ENCODE results near the gene CPLX4. TPM values are rescaled to one million over a fixed set of nuclear protein-coding genes. Genes with fewer than 3 reads are reported as not detected.

CPLX4 gene
- total and polyA plus RNA-seq, 2 of the 13 experiments (the other 11 are each of a cell fraction or from before 2014, with no cell fraction given), result not detected

DNA sequence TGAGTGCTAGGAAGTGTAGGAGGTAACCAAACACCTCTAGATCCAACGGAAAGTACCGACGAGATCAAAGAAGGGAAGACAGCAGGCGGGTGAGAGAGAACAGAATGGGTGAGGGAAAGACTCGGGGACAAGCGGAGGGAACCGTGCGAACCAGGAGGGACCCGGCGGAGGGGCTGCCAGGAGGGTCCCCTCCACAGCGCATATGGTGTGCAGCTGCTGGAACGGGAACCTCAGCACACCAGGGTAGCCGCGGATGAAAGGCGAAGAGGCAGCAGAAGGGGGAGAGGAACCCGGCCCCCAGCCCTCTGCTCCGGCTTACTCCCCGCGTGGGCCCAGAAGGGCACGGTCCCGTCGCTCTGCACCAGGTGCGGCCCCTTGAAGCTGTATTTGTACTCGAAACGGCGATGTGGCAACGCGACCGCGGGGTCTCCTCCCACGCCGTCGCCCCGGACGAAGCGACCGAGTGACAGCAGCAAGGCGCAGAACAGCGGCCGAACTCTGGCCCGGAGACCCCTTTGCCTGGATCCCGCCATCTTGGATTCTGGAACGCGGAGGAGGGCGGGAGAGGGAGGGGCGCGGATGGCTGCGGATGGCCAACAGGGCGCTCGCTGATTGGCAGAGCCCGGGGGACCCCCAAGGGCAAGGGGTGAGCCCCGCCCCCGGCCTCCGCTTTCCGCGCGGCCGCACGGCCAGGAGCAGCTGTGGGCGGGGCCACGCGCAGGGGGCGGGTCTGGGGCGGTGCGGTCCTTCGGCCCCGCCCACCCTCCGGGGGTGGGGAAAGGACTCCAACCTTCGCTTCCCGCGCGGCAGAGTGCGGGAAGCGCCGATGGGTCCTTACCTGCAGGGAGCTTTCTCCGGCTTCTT, 40.5 kb upstream of the CPLX4 start, which contains the start of gene LMAN1 (continued):
- TF ChIP-seq, protein P1, sequence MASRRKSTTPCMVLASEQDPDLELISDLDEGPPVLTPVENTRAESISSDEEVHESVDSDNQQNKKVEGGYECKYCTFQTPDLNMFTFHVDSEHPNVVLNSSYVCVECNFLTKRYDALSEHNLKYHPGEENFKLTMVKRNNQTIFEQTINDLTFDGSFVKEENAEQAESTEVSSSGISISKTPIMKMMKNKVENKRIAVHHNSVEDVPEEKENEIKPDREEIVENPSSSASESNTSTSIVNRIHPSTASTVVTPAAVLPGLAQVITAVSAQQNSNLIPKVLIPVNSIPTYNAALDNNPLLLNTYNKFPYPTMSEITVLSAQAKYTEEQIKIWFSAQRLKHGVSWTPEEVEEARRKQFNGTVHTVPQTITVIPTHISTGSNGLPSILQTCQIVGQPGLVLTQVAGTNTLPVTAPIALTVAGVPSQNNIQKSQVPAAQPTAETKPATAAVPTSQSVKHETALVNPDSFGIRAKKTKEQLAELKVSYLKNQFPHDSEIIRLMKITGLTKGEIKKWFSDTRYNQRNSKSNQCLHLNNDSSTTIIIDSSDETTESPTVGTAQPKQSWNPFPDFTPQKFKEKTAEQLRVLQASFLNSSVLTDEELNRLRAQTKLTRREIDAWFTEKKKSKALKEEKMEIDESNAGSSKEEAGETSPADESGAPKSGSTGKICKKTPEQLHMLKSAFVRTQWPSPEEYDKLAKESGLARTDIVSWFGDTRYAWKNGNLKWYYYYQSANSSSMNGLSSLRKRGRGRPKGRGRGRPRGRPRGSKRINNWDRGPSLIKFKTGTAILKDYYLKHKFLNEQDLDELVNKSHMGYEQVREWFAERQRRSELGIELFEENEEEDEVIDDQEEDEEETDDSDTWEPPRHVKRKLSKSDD (CRISPR knock-in tag; IDR thresholded peaks at IDR 0.05; ENCODE audit: low read depth), result peak; percentile 44; the same call in 1 of the 2 replicates
- TF ChIP-seq ZBTB3 (CRISPR knock-in tag; IDR thresholded peaks at IDR 0.05; ENCODE audit: borderline replicate concordance, low read depth) (no peak), ZNF234 (CRISPR knock-in tag; conservative IDR thresholded peaks at IDR 0.05) (no peak), TBX2 (CRISPR knock-in tag; IDR thresholded peaks at IDR 0.05; ENCODE audit: borderline replicate concordance) (peak; percentile 80; the same call in 1 of the 2 replicates), ZNF274 (CRISPR knock-in tag; IDR thresholded peaks at IDR 0.05) (peak; percentile 42; the same call in 1 of the 2 replicates), FOXO4 (CRISPR knock-in tag; conservative IDR thresholded peaks at IDR 0.05) (0 out of 2 replicates have a peak, but pooled peaks have one; percentile 81), MEIS1 (CRISPR knock-in tag; IDR thresholded peaks at IDR 0.05; ENCODE audit: borderline replicate concordance) (no peak), ZBTB1 (CRISPR knock-in tag; IDR thresholded peaks at IDR 0.05; ENCODE audit: borderline replicate concordance) (no peak), ZNF747 (CRISPR knock-in tag; IDR thresholded peaks at IDR 0.05; ENCODE audit: borderline replicate concordance) (peak; percentile 77; the same call in 1 of the 2 replicates), NFE2L2 (IDR thresholded peaks at IDR 0.05; ENCODE audit: low read length) (no peak), ZNF850 (CRISPR knock-in tag; conservative IDR thresholded peaks at IDR 0.05) (no peak), STAG1 (CRISPR knock-in tag; IDR thresholded peaks at IDR 0.05) (no peak), XRCC5 (optimal IDR thresholded peaks at IDR 0.05; ENCODE audit: low read length) (peak; percentile 72), HIC2 (CRISPR knock-in tag; IDR thresholded peaks at IDR 0.05; ENCODE audit: low read depth) (0 out of 2 replicates have a peak, but pooled peaks have one; percentile 28), POGZ (CRISPR knock-in tag; IDR thresholded peaks at IDR 0.05) (peak; percentile 79), MAFG (CRISPR knock-in tag; IDR thresholded peaks at IDR 0.05) (no peak), ZNF629 (CRISPR knock-in tag; conservative IDR thresholded peaks at IDR 0.05) (no peak), ATF4 (CRISPR knock-in tag; IDR thresholded peaks at IDR 0.05) (0 out of 4 replicates have a peak, but pooled peaks of 1 of the 2 experiments have one; percentile 41), SOX6 (IDR thresholded peaks at IDR 0.05) (no peak), SOX6 (CRISPR knock-in tag; IDR thresholded peaks at IDR 0.05) (peak; percentile 57), ZNF34 (CRISPR knock-in tag; IDR thresholded peaks at IDR 0.05; ENCODE audit: borderline replicate concordance) (no peak; the same call in 1 of the 2 replicates)
- TF ChIP-seq, protein P2, sequence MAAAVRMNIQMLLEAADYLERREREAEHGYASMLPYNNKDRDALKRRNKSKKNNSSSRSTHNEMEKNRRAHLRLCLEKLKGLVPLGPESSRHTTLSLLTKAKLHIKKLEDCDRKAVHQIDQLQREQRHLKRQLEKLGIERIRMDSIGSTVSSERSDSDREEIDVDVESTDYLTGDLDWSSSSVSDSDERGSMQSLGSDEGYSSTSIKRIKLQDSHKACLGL (CRISPR knock-in tag; IDR thresholded peaks at IDR 0.05), result peak; percentile 83
